Esophagus (tissue), 2 donors: ENCODE results near the gene DUSP22. TPM values are rescaled to one million over a fixed set of nuclear protein-coding genes. Genes with fewer than 3 reads are reported as not detected.

Source experiments
- H3K27ac ChIP-seq, 2 donors: one replicate each; pipeline ENCODE4 v1.5.1; 2013; ENCODE audit warnings: low read depth in 2 of 2, mild to moderate bottlenecking in 2 of 2, inconsistent platforms in 1 of 2, low read length in 1 of 2, moderate library complexity in 1 of 2
- H3K27me3 ChIP-seq, 2 donors: one replicate each; pipeline ENCODE4 v1.6.1; 2013; ENCODE audit warnings: low read length in 2 of 2, control low read depth in 1 of 2, mild to moderate bottlenecking in 1 of 2; ENCODE audit not compliant: insufficient read depth in 2 of 2, control insufficient read depth in 1 of 2
- H3K36me3 ChIP-seq, 2 donors: one replicate each; pipeline ENCODE4 v1.6.1; 2013; ENCODE audit warnings: low read length in 1 of 2; ENCODE audit not compliant: control insufficient read depth in 2 of 2, insufficient read depth in 2 of 2
- H3K4me1 ChIP-seq, 2 donors: one replicate each; pipeline ENCODE4 v1.6.1; 2013; ENCODE audit warnings: low read length in 1 of 2; ENCODE audit not compliant: control insufficient read depth in 2 of 2, insufficient read depth in 2 of 2
- H3K4me3 ChIP-seq, 2 donors: one replicate each; pipeline ENCODE4 v1.5.1; 2013; ENCODE audit warnings: low read length in 2 of 2, mild to moderate bottlenecking in 2 of 2, low read depth in 1 of 2, moderate library complexity in 1 of 2
- H3K9me3 ChIP-seq, 2 donors: one replicate each; pipeline ENCODE4 v1.6.1; 2013; ENCODE audit warnings: mild to moderate bottlenecking in 2 of 2, low read depth in 1 of 2, low read length in 1 of 2, moderate library complexity in 1 of 2; ENCODE audit not compliant: control insufficient read depth in 2 of 2, insufficient read depth in 1 of 2
- WGBS, 2 donors: extraction: QIAGEN DNeasy Blood & Tissue Kit; methylation state at CpG; one replicate each; pipeline ENCODE4 v1.1.7; 2013; 5-methylcytosine and 5-hydroxymethylcytosine counted together
- polyA plus RNA-seq, 2 donors: library from polyadenylated mRNA; stranded (reverse); fragments of 200-250 nt; gene quantifications; one replicate each; pipeline ENCODE4 v1.2.3, GENCODE V29; 2013
- donor health status: healthy with polysubstance abuse.
- donor health status: Bipolar disorder and iron deficiency.

Gene DUSP22
- polyA plus RNA-seq, 2 donors, result 37.4 to 55.3 TPM

DNA sequence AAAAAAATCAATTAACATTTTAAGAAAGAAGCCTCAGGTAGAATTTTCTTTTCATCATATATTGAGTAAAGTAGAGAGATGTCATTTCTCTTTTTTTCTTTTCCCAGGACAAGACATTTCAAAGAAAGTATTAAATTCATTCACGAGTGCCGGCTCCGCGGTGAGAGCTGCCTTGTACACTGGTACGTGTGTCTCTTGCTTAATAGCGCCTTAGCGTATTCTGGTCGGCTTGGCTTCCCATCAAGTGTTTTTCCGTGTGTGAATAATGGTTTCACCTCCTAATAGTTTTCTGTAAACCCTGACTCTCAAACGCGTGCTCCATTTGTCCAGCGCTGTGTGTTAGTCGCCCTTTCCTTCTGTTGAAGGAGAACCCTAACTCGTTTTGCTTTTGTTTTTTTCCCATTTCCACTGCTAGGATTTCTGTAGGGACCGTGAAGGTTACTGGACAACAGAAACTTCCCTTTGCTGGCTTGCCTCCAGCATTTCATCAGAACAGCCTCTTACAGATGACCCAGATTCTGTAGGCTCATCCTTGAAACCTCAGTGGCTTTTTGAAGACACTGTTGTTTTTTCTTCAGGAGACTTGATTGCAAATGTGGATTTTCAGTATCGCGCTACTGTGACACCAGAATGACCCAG lies 53.6 kb downstream of the DUSP22 start:
- Histone ChIP-seq H3K9me3 (peaks cover 0 to 16% of the 10 kb centered on the region in 2 donors), H3K27ac (no peak overlapping the region), H3K4me1 (no peaks in the 10 kb centered on the region), H3K27me3 (no peaks in the 10 kb centered on the region), H3K36me3 (peaks cover 8 to 38% of the 10 kb centered on the region in 2 donors), H3K4me3 (no peak overlapping the region)
- 90 to 91% methylated on average over 17 of the region's 17 CpGs for whole genome bisulfite sequencing, 2 donors

DNA sequence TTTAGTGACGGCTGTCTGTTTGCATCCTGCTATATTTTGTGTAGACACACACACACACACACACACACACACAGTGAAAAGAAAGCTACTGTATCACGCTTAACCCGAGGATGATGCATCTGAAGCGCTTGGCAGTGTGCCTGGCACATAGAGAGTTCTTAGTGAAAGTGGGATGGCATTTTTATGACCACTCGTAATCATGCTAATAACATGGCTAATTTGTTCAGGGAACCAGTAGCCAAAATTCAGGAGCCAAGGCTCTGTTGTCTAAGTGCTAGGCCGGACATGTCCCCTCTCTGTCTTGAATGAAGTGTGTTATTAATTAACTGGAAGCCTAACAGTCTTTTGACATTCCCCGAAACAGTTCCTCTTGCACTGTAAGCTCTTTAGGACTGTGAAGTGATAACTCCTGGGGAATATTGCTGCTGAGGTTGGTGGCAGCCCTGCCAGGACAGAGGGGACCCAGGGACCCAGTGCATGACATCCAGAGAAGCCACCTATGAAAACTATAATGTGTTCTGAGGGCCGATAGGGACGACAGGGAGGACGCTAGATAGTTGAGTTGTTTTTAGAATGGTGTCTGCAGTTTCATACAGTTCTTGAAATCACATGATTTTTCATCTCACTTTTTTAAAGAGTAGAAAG lies 54.2 kb downstream of the DUSP22 start:
- 80 to 84% methylated on average over 10 of the region's 10 CpGs for WGBS, 2 donors
- H3K9me3 ChIP-seq, result peaks cover 0 to 14% of the 10 kb centered on the region in 2 donors
- H3K4me3 ChIP-seq, result no peak overlapping the region
- peaks cover 8 to 33% of the 10 kb centered on the region in 2 donors for H3K36me3 ChIP-seq
- H3K27me3 ChIP-seq, result no peaks in the 10 kb centered on the region
- no peaks in the 10 kb centered on the region for H3K4me1 ChIP-seq
- no peak overlapping the region for H3K27ac ChIP-seq

DNA sequence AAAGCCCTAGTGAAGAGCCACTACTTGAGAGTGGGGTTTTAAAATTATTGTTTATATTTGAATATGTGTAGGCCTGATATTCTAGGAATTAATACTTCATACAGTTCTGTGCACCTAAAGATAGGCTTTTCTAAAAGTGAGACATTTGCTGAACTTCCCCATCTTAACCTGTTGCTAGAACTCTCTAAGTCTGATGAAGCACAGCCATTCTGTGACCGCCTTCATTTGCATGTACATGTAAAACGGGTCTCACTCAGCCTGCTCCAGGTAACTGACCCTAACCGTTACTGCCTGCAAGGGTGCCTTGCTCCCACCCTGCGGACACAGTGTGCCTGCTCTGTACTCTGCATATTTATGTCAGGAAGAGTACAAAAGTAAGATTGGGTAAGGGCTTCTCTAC lies 54.9 kb downstream of the DUSP22 start:
- no peaks in the 10 kb centered on the region for H3K27me3 ChIP-seq
- 86 to 88% methylated on average over 4 of the region's 4 CpGs for WGBS, 2 donors
- peaks cover 0 to 13% of the 10 kb centered on the region in 2 donors for H3K9me3 ChIP-seq
- no peaks in the 10 kb centered on the region for H3K4me1 ChIP-seq
- H3K36me3 ChIP-seq, result peaks cover 8 to 31% of the 10 kb centered on the region in 2 donors
- H3K27ac ChIP-seq, result no peak overlapping the region
- H3K4me3 ChIP-seq, result no peak overlapping the region

DNA sequence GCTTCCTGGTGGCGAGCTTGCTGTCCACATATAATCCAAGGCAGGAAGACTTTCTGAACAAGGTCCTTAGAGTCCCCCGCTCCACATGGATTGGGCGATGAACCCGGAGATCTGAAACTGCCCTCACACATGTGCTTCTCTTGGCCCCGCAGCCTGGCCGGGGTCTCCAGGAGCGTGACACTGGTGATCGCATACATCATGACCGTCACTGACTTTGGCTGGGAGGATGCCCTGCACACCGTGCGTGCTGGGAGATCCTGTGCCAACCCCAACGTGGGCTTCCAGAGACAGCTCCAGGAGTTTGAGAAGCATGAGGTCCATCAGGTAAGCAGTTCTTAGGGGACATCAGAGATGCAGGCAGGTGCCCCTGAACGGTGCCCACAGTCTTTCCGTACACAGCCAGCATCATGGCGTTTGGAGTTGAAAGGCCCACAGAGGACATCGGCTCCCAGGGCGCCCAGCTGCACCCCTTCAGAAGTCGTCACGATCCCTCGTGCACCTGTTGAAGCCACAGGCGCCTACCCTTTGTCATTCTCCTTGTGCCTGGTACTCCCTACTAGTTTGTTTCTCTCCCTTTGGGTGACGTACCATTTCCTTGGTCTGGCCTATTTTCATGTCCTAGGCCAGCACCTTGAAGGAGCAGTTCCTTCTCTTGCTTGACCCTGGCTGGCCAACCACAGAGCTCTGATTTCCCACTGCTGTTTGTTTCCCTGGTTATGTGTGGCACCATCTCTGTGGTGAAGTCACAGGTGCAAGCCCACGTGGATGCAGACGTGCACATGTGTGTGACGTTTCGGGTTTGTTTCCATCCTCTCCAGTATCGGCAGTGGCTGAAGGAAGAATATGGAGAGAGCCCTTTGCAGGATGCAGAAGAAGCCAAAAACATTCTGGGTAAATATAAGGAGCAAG lies 55.9 kb downstream of the DUSP22 start:
- 93% methylated on average over 27 of the region's 27 CpGs for WGBS, 2 donors
- Histone ChIP-seq H3K36me3 (peaks cover 8 to 29% of the 10 kb centered on the region in 2 donors), H3K9me3 (peaks cover 0 to 13% of the 10 kb centered on the region in 2 donors), H3K4me1 (no peaks in the 10 kb centered on the region), H3K27me3 (no peaks in the 10 kb centered on the region), H3K27ac (no peak overlapping the region), H3K4me3 (no peak overlapping the region)

DNA sequence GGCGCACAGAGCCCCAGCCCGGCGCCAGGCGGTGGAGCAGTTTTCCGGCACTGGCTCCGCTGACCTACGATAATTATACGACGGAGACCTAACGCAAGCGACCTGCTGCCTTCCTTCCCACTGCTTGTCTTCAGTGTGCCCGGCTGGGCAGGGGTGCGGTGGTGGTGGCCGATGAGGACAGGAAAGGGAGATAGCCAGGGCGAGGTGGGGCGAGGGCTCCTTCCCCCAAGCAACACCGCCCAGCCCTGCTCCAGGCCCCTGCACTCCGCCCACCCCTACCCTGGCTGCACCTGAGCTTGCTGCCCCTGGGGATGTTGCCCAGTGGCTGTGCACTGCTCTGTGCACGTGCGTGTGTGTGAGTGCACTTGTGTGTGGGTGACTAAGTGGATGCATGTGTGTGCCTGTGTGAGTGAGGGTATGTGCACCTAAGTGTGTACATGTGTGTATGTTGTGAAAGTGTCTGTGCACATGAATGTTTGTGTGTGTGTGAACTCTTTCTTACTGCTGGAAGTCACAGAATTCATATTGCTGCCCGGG lies 56.6 kb downstream of the DUSP22 start:
- 88 to 89% methylated on average over 21 of the region's 21 CpGs for WGBS, 2 donors
- Histone ChIP-seq H3K9me3 (peaks cover 0 to 13% of the 10 kb centered on the region in 2 donors), H3K4me3 (no peak overlapping the region), H3K27ac (no peak overlapping the region), H3K27me3 (no peaks in the 10 kb centered on the region), H3K36me3 (peaks cover 8 to 30% of the 10 kb centered on the region in 2 donors), H3K4me1 (no peaks in the 10 kb centered on the region)

DNA sequence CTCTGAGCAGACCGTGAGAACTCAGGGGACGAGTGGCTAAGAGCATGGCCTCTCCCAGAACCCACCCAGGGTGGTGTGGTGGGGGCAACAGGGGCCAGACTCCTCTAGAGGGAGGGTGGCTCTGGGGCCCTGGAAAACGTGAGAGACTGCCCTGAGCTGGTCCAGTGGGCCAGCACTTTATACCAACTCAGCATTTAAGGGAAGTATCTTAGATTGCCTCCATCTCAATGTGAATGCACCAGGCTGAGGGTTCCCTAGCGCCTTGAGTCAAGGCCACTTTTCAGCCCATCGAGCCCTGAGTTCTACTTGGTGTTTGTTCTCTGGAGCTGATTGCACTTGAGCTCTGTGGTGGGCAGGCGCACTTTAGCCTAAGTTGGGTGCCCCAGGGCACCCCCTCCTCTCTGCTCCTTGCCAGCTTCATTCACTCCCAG lies 57.2 kb downstream of the DUSP22 start:
- Histone ChIP-seq H3K27ac (no peak overlapping the region), H3K36me3 (peaks cover 8 to 31% of the 10 kb centered on the region in 2 donors), H3K4me3 (no peak overlapping the region), H3K9me3 (peaks cover 0 to 13% of the 10 kb centered on the region in 2 donors), H3K4me1 (no peaks in the 10 kb centered on the region), H3K27me3 (no peaks in the 10 kb centered on the region)
- WGBS, 2 donors, result 81 to 85% methylated on average over 6 of the region's 6 CpGs

DNA sequence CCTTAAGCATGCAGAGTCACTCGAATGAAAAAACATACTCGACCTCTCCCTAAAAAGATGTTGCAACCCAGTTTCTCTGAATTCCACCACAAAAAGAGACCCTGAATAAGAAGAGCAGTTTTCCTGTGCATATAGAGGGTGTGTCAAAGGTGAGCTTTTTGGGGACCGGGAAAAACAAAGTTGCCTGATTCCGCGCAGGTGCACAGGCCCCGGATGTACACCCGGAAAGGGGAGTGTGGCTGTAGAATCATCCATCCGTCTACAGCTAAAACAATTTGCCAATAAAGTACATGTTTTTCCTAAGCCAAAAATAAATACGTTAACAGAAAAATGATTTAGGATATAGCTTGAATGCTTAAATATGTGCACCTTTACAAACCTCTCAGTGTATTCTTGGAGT lies 58.1 kb downstream of the DUSP22 start:
- Histone ChIP-seq H3K4me1 (no peaks in the 10 kb centered on the region), H3K9me3 (peaks cover 0 to 13% of the 10 kb centered on the region in 2 donors), H3K4me3 (no peak overlapping the region), H3K27me3 (no peaks in the 10 kb centered on the region), H3K27ac (no peak overlapping the region), H3K36me3 (peaks cover 8 to 31% of the 10 kb centered on the region in 2 donors)
- WGBS, 2 donors, result 92 to 93% methylated on average over 9 of the region's 9 CpGs

DNA sequence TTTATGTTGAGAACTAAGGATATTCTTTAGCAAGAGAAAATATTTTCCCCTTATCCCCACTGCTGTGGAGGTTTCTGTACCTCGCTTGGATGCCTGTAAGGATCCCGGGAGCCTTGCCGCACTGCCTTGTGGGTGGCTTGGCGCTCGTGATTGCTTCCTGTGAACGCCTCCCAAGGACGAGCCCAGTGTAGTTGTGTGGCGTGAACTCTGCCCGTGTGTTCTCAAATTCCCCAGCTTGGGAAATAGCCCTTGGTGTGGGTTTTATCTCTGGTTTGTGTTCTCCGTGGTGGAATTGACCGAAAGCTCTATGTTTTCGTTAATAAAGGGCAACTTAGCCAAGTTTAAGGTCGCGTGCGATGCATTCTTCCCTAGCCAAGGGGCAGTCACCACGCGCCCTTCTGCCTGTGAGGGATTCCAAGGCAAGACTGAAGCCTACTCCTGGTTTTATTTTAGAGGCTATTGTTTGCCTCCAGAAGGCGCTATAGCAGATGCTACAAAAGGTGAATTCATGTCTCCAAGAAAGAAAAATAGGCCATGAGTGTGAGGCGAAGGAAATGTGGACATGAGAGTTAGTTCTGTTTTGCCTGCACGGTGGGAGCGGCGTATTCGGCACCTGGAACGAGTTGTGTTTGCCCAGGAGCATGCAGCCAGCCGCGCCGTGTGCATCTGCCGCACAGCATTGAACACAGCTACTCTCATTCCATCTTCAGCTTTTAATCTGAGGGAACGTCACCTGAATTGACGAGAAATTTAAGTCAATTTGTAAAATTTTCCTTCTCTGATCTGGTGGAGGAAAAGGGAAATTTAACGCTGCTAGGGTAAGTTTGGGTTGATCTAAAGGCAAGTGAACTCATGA lies 59.0 kb downstream of the DUSP22 start:
- no peaks in the 10 kb centered on the region for H3K27me3 ChIP-seq
- 90 to 91% methylated on average over 31 of the region's 31 CpGs for WGBS, 2 donors
- no peak overlapping the region for H3K4me3 ChIP-seq
- H3K9me3 ChIP-seq, result peaks cover 0 to 13% of the 10 kb centered on the region in 2 donors
- H3K4me1 ChIP-seq, result no peaks in the 10 kb centered on the region
- no peak overlapping the region for H3K27ac ChIP-seq
- H3K36me3 ChIP-seq, result peaks cover 8 to 31% of the 10 kb centered on the region in 2 donors
